Dedifferentiated amniotic fluid mesenchymal stem cell (primary cell): ENCODE results near the gene INSR.
"Not testable (repeated sequence)": the region's sequence is repeated elsewhere in the genome, so short reads cannot be mapped to it uniquely, and the experiment has no call there.

Source experiments
- DNase-seq: peaks from one replicate; pipeline ENCODE4 v3.0.0-alpha.2; 2016; ENCODE audit errors: extremely low spot score

INSR gene

DNA sequence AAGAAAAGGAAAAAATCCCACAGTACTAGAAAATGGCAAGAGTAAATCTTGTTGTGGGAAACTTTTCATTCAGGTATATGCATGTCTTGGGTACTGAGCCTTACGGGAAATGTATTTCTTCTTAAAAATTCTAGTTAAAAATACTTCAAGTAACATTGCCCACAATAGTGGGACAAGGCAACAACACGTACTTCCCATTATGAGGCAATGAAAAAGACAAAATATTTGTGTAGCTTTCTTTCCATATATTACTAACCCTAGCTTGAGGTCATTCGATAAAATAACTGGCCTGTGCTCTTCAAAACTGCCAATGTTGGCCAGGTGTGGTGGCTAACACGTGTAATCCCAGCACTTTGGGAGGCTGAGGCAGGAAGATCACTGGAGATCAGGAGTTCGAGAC lies 99.2 kb downstream of the INSR start:
- DNase-seq: no peak

DNA sequence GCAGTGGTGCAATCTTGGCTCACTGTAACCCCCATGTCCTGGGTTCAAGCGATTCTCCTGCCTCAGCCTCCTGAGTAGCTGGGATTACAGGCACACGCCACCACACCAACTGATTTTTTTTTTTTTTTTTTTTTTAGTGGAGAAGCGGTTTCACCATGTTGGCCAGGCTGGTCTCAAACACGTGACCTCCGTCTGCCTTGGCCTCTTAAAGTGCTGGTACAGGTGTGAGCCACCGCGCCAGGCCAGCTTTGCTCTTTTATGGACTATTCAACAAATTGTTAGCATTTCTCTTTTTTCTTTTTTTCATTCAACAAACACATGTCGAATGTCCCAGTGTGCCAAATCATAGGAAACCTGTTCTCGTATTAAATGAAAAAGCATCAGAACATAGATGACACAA lies 99.6 kb downstream of the INSR start:
- DNase-seq: no peak

DNA sequence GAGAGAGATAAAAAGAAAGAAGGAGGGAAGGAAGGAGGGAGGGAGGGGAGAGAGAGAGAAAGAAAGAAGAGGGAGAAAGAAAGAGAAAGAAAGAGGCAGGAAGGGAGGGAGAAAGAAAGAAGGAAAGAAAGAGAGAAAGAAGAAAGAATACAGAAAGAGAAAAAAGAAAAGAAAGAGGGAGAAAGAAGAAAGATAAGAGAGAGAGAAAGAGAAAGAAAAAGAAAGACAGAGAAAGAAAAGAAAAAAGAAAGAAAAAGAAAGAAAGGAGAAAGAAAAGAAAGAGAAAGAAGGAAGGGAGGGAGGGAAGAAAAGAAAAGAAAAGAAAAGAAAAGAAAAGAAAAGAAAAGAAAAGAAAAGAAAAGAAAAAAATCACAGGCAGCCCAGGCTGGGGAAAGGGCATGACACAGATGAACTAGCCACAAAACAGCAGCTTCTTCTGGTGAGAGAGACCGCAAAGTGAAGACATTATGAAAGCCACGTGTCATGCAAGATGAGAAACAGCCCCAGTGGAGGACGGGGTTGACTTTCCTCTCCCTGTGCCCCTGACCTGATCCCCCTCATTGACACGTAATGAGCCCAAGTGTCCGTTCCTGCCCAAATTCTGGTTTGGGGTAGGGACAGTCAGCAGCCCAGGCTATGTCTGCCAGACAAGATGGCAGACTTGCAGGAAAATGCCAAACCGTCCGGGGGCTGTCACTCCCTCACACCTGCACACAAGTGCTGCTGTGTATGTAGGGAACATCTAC lies 102.1 kb downstream of the INSR start:
- no peak for DNase-seq

DNA sequence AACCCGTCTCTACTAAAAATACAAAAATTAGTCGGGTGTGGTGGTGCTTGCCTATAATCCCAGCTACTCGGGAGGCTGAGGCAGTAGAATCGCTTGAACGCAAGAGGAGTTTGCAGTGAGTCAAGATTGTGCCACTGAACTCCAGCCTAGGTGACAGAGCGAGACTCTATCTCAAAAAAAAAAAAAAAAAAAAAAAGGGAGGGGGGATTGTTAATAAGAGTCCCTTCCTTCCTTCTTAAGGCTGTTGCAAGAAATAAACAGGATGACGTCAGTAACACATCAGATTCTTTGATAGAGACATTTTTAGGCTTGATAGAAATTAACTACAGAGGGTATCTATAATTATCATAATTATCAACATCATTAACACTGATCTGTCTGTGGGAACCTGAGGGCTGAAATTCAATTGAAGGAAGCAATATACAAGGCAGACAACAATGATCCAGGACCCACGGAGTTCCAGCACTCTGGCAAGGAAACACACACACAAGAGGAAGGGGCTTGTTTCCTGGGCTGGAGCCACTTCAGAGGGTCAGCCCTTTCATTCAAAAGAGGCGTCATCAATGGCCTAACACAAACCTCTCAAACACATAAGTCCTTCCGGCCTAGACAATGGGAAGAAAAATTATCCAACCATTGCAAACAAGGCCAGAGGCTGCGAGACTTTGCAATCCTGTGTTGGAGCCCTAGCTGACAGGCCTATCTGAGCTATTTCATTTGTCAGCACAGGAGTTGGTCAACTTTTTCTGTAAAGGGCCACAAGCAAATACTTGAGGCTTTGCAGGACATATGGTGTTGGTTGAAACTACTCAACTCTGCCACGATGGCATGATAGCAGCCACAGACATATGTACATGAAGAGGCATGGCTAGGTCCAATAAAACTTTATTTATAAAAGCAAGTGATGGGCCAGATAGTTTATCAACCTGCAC lies 105.2 kb downstream of the INSR start:
- no peak for DNase-seq

DNA sequence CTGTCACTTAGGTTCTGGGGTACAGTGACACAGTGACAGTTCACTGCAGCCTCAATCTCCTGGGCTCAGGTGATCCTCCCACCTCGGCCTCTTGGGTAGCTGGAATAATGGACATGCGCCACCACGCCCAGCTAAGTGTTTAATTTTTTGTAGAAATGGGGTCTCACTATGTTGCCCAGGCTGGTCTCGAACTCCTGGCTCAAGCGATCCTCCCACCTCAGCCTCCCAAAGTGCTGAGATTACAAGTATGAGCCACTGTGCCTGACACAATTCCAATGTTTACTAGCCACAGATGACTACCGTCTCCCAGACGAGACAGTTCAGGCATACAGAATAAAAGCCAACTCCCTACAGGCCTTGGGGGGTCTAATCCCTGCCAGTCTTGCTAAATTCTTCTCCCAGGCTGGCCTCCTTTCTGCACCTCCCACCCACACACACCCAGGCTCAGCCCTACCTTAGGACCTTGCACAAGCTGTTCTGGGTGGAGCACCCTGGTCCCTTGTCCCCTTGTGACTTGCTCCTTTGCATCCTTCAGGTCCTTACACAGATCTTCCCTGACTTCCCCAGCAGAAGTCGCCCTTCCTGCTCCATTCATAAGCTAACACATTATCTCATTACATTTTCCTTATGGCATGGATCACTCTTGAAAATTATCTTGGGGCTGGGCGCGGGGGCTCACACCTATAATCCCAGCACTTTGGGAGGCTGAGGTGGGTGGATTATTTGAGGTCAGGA lies 106.4 kb downstream of the INSR start:
- DNase-seq: no peak

DNA sequence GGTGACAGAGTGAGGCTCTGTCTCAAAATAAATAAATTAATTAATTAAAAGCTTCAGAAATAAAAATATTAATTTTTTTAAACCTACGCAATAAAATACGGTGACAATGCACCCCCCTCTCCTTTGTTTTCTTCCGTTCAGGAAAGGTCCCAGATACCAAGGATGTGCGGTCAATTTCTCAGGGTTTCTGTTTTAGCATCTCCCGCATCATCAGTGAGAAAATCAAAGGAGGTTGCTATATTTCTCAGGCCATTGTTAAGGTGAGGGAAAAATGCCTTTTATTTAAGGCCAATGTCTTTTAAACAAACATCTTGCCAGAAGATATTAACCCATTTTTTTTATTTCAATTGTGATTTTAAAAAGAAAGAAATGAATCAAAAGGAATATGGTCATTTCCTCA lies 111.7 kb downstream of the INSR start:
- DNase-seq: no peak

DNA sequence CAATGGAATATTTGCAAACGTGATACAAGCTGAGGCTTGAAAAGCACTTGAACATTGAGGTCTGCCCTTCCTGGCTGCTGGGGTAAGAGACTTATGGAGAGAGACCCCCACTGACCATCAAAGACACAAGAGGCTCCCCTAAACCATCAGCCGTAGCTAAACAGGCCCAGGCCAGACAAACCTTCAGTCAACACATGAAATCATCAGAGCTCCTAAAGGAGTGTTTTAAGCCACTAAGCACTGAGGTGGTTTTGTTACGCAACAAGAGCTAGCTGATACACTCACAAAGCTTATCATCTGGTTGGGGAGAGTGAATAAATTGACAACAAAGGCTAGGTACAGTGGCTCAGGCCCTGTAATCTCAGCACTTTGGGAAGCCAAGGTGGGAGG lies 114.3 kb downstream of the INSR start:
- DNase-seq: no peak

DNA sequence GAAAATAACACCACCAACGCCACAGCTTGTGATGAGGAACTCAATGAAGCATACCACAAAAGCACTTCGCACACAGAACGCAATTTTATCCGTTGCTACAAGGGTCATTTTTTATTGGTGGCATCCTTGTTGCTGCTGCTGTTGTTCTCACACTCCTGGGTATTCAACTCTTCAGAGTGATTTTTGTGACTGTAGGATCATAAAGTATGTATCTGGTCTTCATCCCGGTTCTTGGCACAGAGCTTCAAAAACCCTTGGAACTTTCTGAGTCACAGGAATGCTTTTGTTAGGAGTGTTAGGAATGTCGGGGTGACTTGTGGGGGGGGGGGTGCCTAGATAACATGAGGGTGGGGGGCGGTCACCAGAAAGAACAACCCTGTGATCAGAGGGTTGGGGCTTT lies 116.3 kb downstream of the INSR start:
- no peak for DNase-seq

DNA sequence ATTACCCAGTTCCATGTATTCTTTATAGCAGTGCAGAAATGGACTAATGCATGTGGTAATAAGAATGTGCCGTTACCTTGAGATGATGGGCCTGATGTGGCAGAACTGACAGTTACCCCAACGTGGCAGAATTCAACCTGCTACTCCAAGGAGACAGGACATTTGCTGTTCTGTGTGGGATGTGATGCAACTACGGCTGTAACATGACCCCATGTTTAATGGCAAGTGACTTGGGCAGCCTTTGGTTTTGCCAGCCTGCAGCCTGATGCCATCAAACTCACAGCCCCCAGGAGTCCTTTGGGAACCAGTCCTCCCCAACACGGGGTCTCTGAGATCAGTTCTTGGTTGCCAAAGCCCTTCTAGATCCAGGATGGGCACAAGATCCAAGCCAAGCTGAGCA lies 117.4 kb downstream of the INSR start:
- no peak for DNase-seq

DNA sequence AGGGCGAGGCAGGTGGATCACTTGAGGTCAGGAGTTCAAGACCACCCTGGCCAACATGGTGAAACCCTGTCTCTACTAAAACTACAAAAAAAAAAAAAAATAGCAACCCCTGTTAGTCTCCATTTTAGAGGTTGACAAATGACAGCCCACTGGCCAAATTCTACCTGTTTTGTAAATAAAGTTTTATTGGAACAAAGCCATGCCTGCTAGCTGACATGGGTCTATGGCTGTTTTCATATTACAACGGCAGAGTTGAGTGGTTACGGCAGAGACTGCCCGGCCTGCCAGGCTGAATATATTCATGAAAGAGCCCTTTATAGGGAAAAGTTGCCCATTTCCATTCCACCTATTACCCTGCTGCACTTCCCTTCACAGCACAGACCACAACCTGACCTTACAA lies 121.4 kb downstream of the INSR start:
- no peak for DNase-seq

DNA sequence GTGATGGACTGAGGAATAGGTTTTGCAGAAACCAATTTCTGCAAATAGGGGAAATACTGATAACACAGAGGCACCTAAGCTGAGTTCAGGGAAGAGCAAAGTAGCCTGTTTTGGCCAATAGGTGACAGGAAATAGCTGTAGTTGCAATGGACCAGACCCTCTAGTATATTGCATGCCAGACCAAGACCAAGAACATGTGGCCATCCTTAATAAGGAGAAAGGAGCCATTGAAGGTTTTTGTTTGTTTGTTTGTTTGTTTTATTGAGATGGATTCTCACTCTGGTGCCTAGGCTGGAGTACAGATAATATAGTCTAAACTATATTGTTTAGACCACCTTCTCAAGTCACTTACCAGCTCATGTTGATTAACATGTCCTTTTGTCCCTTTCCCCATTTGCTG lies 123.2 kb downstream of the INSR start:
- no peak for DNase-seq

DNA sequence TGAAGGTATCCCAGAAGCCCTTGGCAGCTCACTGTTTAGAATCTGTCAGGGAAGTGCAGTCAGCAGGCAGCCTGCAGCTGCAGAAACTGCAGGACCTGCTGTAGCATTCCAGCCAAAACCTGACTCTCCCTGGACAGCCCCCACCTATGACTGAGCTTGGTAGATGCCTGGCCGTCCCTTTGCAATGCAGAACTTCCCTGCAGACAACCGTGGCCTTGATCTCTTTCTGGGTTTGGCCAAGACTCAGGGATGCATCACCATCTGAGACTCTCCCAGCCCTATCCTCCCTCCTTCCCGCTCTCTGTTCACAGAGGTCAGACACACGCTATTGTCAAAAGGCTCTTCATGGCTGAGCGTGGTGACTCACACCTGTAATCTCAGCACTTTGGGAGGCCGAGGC lies 125.3 kb downstream of the INSR start:
- no peak for DNase-seq

DNA sequence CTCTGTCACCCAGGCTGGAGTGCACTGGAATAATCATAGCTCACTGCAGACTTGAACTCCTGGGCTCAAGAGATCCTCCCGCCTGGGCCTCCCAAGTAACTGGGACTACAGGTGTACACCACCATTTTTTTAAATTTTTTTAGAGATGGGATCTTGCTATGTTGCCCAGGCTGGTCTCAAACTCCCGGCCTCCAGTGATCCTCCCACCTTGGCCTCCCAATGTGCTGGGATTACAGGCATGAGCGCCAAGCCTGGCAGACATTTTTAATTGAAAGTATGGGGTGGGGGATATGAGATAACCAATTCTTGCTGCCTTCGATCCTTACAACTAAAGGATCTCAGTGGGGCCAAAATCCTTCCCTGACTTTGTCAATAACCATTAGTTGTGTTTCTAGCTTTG lies 132.9 kb downstream of the INSR start:
- DNase-seq: no peak

DNA sequence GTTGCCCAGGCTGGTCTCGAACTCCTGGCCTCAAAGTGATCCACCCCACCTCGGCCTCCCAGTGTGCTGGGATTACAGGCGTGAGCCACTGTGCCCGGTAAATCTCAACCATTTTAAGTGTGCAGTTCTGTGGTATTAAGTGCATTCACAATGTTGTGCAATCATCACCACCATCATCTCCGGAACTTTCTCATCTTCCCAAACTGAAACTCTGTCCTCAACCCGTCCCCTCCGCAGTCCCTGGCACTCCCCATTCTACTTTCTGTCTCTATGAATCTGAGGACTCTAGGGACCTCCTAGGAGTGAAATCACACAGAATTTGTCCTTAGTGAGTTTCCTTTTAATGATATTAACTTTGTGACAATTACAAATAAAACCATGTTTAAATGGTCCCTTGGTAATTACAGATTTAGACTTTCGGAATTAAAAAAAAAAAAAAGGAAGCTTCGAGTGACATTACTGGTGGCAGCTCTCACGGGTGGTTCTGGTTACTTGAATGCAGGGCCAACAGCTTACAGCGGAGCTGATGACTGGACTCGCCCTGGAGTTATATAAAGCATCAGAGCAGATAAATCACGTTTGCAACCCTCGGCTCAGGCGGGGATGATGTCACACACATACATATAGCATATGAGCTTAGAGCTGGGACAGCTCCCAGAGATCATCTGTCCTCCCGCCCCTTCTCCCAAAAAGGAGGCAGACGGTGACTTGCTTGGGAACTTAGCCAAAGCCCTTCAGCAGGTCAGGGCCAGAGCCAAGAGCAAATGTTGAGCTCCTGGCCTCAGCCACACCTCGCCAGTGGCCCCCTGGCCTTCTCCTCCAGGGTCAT lies 134.9 kb downstream of the INSR start:
- DNase-seq: no peak

DNA sequence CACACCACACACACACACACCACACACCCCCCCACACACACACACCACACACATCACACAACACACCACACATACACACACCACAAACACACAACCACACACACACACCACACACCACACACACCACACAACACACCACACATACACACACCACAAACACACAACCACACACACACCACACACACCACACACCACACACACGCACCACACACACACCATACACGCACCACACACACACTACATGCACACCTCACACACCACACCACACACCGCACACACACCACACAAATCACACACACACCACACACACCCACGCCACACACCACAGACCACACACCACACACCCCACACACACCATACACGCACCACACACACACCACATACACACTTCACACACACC lies 141.2 kb downstream of the INSR start:
- DNase-seq: no peak

DNA sequence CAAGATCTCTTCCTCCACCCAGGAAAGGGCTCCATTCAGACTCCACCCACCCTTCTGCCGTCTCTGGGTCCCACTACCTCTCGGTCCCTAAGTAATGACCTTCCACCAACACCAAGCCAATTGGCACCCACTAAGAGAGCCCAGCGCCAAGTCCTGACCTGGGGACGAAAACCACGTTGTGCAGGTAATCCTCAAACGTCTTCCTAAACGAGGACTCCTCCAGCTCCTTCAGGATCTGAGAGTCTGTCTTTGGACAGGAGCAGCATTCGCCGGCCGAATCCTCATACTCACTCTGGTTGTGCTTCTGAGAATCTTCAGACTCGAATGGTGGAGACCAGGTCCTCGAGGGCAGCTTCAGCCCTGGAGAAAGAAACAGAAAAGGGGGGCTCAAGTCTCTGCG lies 141.6 kb downstream of the INSR start:
- no peak for DNase-seq

DNA sequence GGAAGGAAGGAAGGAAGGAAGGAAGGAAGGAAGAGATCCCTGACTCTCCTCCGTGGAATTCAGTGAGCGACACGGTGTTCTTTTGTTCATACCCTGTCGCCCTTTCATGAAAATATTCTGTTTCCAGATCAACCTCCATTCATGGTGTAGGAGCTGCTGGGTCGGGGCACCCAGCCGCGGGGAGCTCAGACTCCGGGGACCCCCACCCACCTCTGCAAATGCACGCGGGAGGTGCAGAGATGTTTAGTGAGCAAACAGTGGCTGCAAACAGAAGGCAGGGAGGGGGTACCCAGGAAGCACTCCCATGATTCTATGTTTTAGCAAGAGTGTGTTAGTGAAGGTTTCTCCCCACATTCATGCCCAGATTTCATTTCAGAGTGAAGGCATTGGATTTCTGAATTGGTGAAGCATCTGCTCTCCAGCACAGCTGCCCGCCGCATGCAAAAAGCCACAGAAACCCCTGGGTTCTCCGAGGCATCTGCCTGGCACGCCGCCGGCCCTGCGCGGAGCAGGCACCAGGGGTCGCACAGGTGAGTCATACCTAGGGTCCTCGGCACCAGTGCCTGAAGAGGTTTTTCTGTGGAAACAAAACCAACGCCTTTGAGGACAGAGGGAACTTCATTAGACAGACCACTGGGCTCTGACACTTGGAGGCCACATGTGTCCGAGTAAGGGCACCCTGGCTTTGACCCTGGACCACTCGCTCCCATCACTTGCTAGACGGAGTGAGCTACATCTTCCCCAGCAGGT lies 144.1 kb downstream of the INSR start:
- DNase-seq: no peak

DNA sequence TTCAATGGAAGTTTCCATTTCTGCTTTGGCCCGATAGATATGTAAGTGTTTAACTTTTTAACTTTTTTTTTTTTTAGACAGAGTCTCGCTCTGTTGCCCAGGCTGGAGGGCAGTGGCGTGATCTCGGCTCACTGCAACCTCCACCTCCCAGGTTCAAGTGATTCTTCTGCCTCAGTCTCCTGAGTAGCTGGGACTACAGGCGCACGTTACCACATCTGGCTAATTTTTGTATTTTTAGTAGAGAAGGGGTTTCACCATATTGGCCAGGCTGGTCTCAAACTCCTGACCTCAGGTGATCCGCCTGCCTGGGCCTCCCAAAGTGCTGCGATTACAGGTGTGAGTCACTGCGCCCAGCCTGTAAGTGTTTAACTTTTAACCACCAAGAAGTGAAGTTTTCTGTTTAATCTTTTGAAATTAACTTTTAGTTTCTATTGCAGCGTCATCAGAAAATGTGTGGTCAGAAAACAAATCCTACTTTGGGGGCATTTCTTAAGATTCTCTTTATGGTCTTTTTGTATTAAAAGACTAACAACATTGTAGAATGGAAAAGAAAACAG lies 147.0 kb downstream of the INSR start:
- not testable (repeated sequence) for DNase-seq

DNA sequence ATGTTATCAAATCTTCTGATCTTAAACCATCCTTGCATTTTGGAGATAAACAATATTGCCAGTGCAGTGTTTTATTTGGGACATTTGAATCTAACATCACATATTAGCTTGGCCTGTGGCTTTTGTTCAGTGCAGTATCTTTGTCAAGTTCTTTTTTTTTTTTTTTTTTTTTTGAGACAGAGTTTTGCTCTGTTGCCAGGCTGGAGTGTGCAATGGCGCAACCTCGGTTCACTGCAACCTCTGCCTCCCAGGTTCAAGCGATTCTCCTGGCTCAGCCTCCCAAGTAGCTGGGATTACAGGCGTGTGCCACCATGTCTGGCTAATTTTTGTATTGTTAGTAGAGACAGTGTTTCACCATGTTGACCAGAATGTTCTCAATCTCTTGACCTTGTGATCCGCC lies 148.1 kb downstream of the INSR start:
- not testable (repeated sequence) for DNase-seq

DNA sequence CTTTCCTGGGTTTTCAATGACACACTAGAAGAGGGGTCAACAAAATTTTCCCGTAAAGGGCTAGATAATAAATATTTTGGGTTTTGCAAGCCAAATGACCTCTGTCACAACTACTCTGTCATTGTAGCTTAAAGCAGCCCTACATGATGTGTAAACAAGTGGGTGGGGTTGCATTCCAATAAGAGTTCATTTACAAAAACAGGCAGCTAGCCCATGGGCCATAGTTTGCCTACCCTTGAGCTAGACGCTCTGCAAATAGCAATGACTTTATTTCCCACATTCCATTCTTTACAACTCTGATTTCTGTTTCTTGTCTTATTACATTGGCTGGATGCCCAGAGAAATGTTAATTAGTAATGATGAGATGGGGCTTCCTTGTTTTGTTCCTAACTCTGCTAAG lies 148.7 kb downstream of the INSR start:
- DNase-seq: no peak

DNA sequence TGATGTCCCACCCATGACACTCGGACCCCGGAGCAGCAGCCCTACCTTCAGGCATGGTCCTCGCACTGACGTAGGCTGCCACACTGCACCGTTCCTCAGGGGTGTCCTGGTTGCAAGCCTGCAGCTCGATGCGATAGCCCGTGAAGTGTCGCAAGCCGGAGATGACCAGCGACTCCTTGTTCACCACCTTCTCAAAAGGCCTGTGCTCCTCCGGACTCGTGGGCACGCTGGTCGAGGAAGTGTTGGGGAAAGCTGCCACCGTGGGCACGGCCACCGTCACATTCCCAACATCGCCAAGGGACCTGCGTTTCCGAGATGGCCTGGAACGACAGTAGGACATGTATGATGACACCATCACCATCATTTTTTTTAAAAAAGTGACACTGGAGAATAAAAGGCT lies 151.4 kb downstream of the INSR start:
- DNase-seq: no peak
